Suprapubic skin (tissue), 4 donors: ENCODE measurements around the gene CCDC88C. TPM values are rescaled to one million over a fixed set of nuclear protein-coding genes. Genes with fewer than 3 reads are reported as not detected.

Experiments used
- DNase-seq, 2 donors: peaks; one replicate each; pipeline ENCODE4 v3.0.0-alpha.2; 2019; ENCODE audit warnings: low spot score in 2 of 2
- H3K27ac ChIP-seq: fragments of 200-600 bp; sonication (generic); one replicate; pipeline ENCODE4 v1.5.1; 2019
- H3K27me3 ChIP-seq: fragments of 200-600 bp; sonication (generic); one replicate; pipeline ENCODE4 v1.5.1; 2019
- H3K36me3 ChIP-seq: fragments of 200-600 bp; sonication (generic); one replicate; pipeline ENCODE4 v1.5.1; 2019
- H3K4me1 ChIP-seq: fragments of 200-600 bp; sonication (generic); one replicate; pipeline ENCODE4 v1.5.1; 2019
- H3K4me3 ChIP-seq: fragments of 200-600 bp; sonication (generic); one replicate; pipeline ENCODE4 v1.5.1; 2019; ENCODE audit warnings: mild to moderate bottlenecking
- H3K9me3 ChIP-seq: fragments of 200-600 bp; sonication (generic); one replicate; pipeline ENCODE4 v1.5.1; 2019
- CTCF ChIP-seq, 2 donors: fragments of 200-600 bp in 1 of 2; fragments of 450-650 bp in 1 of 2; sonication (generic) in 1 of 2; IDR thresholded peaks; one replicate each; pipeline ENCODE4 v1.5.1; 2016 to 2019; ENCODE audit warnings: antibody characterized with exemption in 2 of 2, mild to moderate bottlenecking in 1 of 2, moderate library complexity in 1 of 2
- EP300 ChIP-seq: sonication (generic); formaldehyde crosslinking; IDR thresholded peaks from one replicate; pipeline ENCODE4 v1.6.1; 2017; ENCODE audit warnings: antibody characterized with exemption
- POLR2A ChIP-seq, 2 donors: fragments of 450-650 bp; IDR thresholded peaks; one replicate each; pipeline ENCODE4 v1.6.1; 2017; ENCODE audit warnings: antibody characterized with exemption in 2 of 2, mild to moderate bottlenecking in 2 of 2, moderate library complexity in 2 of 2
- POLR2AphosphoS5 ChIP-seq, 3 donors: sonication (generic); formaldehyde crosslinking; IDR thresholded peaks; one replicate each; pipeline ENCODE4 v1.6.1; 2017; ENCODE audit warnings: antibody characterized with exemption in 3 of 3
- WGBS: methylation state at CpG from one replicate; pipeline ENCODE4 v1.1.5; 2018; 5-methylcytosine and 5-hydroxymethylcytosine counted together
- total RNA-seq, 4 donors: library from RNA; depleted of rRNA; stranded (reverse); fragments of >200 nt; gene quantifications; one replicate each; pipeline ENCODE4 v1.1.0, GENCODE V29; 2016

CCDC88C gene
- total RNA-seq, 4 donors from 2014 or later = 16.6 to 25.0 (median 22.8) TPM

GRCh38 chr14:91416744-91417119 is 888 bp downstream of the CCDC88C start:
- Histone ChIP-seq H3K4me3 (peak overlapping the region; percentile 65), H3K27ac (peak overlapping the region; percentile 19), H3K36me3 (no peaks in the 10 kb centered on the region), H3K9me3 (no peaks in the 10 kb centered on the region), H3K27me3 (no peaks in the 10 kb centered on the region), H3K4me1 (peaks cover 35% of the 10 kb centered on the region)
- DNase-seq = no peak
- WGBS = 20% methylated on average over 18 of the region's 19 CpGs
- TF ChIP-seq POLR2A (IDR thresholded peaks at IDR 0.05) = no peak
- TF ChIP-seq CTCF (IDR thresholded peaks at IDR 0.05) = no peak
- TF ChIP-seq POLR2AphosphoS5 (IDR thresholded peaks at IDR 0.05) = no peak
- no peak for TF ChIP-seq EP300

DNA sequence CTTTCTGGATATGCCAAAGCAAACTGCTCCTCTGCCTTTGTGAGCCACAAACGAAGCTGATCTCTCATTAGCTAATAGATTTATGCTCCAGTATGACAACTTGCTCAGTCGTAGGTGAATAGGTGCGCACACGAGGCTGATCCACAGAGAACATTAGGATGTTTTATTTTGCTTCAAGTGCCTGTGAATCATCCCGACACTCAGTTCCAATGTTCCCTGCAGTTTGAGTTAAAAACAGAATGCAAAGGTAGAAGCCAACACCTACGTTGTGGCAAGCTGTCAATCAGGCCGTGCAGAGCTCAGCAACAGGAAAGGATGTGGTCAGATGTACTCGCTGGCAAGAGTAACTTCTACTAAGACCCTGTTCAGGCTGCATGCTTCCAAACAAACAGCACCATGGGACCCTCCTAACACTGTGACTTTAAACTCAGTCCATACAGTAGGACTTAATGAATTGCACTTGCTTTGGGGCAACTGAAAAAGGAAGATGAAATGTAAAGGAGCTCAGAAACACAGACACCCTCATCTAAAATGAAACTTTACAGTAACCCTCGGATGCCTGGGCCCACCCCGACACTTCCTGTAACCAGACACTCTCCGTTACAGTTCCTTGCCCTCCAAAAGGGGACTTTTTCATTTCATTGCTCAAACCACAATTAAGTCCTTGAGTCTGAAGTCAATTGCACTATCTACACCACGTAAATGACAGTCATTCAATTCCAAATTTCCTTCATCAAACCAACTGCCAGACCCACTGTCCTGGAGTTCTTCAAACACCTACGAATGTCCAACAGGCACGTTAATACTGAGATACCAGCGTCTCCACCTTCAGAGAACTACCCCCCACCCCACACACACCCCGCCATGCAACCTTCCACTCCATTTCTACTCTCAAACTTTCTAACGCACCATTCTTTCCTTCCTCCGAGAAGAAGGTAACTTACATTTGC is 1.6 kb downstream of the CCDC88C start:
- WGBS = 43% methylated on average over 18 of the region's 18 CpGs
- TF ChIP-seq EP300 (no peak), POLR2A (IDR thresholded peaks at IDR 0.05) (no peak), CTCF (IDR thresholded peaks at IDR 0.05) (no peak), POLR2AphosphoS5 (IDR thresholded peaks at IDR 0.05) (no peak)
- no peak for DNase-seq
- H3K4me1 ChIP-seq = peaks cover 35% of the 10 kb centered on the region
- H3K36me3 ChIP-seq = no peaks in the 10 kb centered on the region
- H3K4me3 ChIP-seq = peak overlapping the region; percentile 65
- peak overlapping the region; percentile 19 for H3K27ac ChIP-seq
- H3K9me3 ChIP-seq = no peaks in the 10 kb centered on the region
- no peaks in the 10 kb centered on the region for H3K27me3 ChIP-seq

DNA sequence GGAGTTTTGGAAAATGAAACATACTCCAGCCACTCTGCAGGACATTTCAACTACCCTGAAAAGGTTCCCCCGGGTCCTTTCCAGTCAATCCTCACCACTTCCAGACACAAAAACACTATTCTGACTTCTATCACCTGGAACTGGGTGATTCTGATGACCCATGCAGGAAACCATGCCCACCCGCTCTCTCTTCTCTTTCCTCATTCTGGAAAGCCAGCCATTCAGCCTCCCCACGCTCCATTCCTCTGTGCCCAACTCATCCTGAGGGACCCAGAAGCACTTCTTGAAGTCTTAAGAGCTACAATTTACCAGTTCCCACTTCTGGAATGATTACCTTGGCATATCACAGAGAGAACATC is 3.2 kb downstream of the CCDC88C start:
- no peak overlapping the region for H3K4me3 ChIP-seq
- peaks cover 35% of the 10 kb centered on the region for H3K4me1 ChIP-seq
- TF ChIP-seq CTCF (IDR thresholded peaks at IDR 0.05) (no peak), EP300 (no peak), POLR2A (IDR thresholded peaks at IDR 0.05) (no peak), POLR2AphosphoS5 (IDR thresholded peaks at IDR 0.05) (no peak)
- no peaks in the 10 kb centered on the region for H3K9me3 ChIP-seq
- no peak overlapping the region for H3K27ac ChIP-seq
- WGBS = 79% methylated on average over 3 of the region's 3 CpGs
- H3K27me3 ChIP-seq = no peaks in the 10 kb centered on the region
- no peaks in the 10 kb centered on the region for H3K36me3 ChIP-seq
- DNase-seq = no peak

GRCh38 chr14:91413547-91414474 is 3.8 kb downstream of the CCDC88C start:
- Histone ChIP-seq H3K27ac (no peak overlapping the region), H3K27me3 (no peaks in the 10 kb centered on the region), H3K9me3 (no peaks in the 10 kb centered on the region), H3K4me1 (peaks cover 33% of the 10 kb centered on the region), H3K4me3 (no peak overlapping the region), H3K36me3 (no peaks in the 10 kb centered on the region)
- DNase-seq = no peak
- 86% methylated on average over 10 of the region's 11 CpGs for WGBS
- TF ChIP-seq POLR2A (IDR thresholded peaks at IDR 0.05) (no peak), POLR2AphosphoS5 (IDR thresholded peaks at IDR 0.05) (no peak), CTCF (IDR thresholded peaks at IDR 0.05) (no peak), EP300 (no peak)

DNA sequence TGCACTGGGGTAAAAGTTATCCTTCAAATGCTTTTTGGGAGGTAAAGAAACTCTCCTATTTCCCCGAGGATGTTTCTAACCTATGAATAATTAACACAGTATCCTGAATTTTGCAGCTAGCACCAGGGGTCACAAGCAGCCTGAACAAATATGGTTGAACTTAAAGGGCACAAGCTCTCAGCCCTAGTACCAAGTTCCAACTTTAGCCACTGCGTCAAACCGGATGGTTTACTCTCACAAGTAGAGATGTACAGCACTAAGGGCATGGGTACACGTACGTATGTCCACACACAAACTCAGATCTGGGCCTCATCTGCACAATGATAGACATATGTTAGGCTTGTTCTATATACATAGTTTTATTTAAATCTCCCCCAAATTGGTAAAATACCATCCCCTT is 4.7 kb downstream of the CCDC88C start:
- Histone ChIP-seq H3K27ac (no peak overlapping the region), H3K9me3 (no peaks in the 10 kb centered on the region), H3K4me1 (peaks cover 24% of the 10 kb centered on the region), H3K36me3 (no peaks in the 10 kb centered on the region), H3K27me3 (no peaks in the 10 kb centered on the region), H3K4me3 (no peak overlapping the region)
- TF ChIP-seq POLR2AphosphoS5 (IDR thresholded peaks at IDR 0.05) (no peak), CTCF (IDR thresholded peaks at IDR 0.05) (no peak)
- no peak for DNase-seq
- 86% methylated on average over 5 of the region's 5 CpGs for WGBS
